Cardiac muscle cell (in vitro differentiated cells and primary cell): ENCODE measurements around the gene MTCL3.

ENCODE experiments used
- DNase-seq, 2 donors: peaks; one replicate each; pipeline versions ENCODE4 v3.0.0 to v3.0.0-alpha.2; 2010 to 2017; ENCODE audit warnings: low read depth in 1 of 2, low spot score in 1 of 2
- H3K27ac ChIP-seq: fragments of 200-600 bp; sonication (generic); 2 replicates; pipeline ENCODE4 v1.5.1; 2016
- H3K27me3 ChIP-seq: fragments of 200-600 bp; sonication (generic); 2 replicates; pipeline ENCODE4 v1.6.0; 2016; ENCODE audit warnings: control low read depth
- H3K36me3 ChIP-seq: fragments of 200-600 bp; sonication (generic); 2 replicates; pipeline ENCODE4 v1.5.1; 2016; ENCODE audit warnings: control low read depth
- H3K4me1 ChIP-seq: fragments of 200-600 bp; sonication (generic); 2 replicates; pipeline ENCODE4 v1.8.1; 2017; ENCODE audit warnings: low read depth, mild to moderate bottlenecking, mixed run types
- H3K4me3 ChIP-seq: fragments of 200-600 bp; sonication (generic); 2 replicates; pipeline ENCODE4 v1.5.1; 2016; ENCODE audit warnings: mild to moderate bottlenecking
- H3K9me3 ChIP-seq: fragments of 200-600 bp; sonication (generic); 2 replicates; pipeline ENCODE4 v1.5.1; 2017; ENCODE audit warnings: low read depth, mild to moderate bottlenecking, control low read depth
- CTCF ChIP-seq: IDR thresholded peaks from 2 replicates; pipeline ENCODE4 v1.5.1; 2012; ENCODE audit warnings: low read depth, mild to moderate bottlenecking, low read length

Gene MTCL3

GRCh38 chr6:127477658-127478057 is 41.5 kb downstream of the MTCL3 start:
- no peaks in the 10 kb centered on the region for H3K9me3 ChIP-seq
- H3K4me1 ChIP-seq = no peaks in the 10 kb centered on the region
- DNase-seq = no peak
- no peak overlapping the region for H3K27ac ChIP-seq
- H3K4me3 ChIP-seq = no peak overlapping the region
- no peaks in the 10 kb centered on the region for H3K36me3 ChIP-seq
- H3K27me3 ChIP-seq = no peaks in the 10 kb centered on the region
- TF ChIP-seq CTCF = no peak

- Histone ChIP-seq H3K27ac (no peak overlapping the region), H3K36me3 (no peaks in the 10 kb centered on the region), H3K27me3 (no peaks in the 10 kb centered on the region), H3K9me3 (no peaks in the 10 kb centered on the region), H3K4me1 (no peaks in the 10 kb centered on the region), H3K4me3 (no peak overlapping the region)
- TF ChIP-seq CTCF = no peak
- no peak for DNase-seq
Observed at GRCh38 chr6:127475823-127476176, 43.3 kb downstream of the MTCL3 start.

DNA sequence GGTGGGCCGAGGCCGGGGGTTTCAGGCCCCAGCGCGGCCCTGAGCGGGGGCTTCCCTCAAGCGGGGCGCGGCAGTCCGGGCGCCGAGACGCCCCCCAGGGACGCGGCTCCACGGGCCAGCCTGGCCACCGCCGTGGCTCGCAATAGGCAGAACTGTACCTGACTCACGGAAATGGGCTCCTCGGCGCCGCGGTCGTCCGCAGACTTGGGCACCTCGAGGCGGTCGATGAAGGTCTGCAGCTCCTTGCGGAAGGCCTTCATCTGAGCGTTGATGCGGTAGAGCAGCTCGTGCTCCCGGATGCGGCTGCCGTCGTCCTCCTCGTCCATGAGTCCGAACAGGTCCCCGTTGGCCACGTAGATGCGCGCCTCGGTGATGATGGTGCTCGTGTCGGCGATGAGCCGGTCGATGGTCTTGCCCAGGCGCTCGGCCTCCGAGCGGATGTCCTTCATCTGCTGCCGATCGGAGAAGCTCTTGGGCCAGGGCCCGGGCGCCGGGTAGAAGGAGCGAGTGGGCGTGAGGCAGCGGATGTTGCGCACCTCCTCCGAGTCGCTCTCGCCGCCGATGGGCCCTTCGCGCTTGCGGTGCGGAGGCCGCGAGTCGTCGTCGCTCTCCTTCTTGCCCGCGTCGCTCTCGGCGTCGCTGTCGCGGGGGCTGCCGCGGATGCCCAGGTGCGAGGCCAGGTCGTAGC is 43.9 kb downstream of the MTCL3 start:
- H3K36me3 ChIP-seq = no peaks in the 10 kb centered on the region
- H3K9me3 ChIP-seq = no peaks in the 10 kb centered on the region
- no peaks in the 10 kb centered on the region for H3K4me1 ChIP-seq
- no peak for DNase-seq
- H3K4me3 ChIP-seq = no peak overlapping the region
- no peaks in the 10 kb centered on the region for H3K27me3 ChIP-seq
- TF ChIP-seq CTCF = no peak
- no peak overlapping the region for H3K27ac ChIP-seq

GRCh38 chr6:127471379-127472255 is 47.5 kb downstream of the MTCL3 start:
- no peaks in the 10 kb centered on the region for H3K36me3 ChIP-seq
- H3K4me1 ChIP-seq = no peaks in the 10 kb centered on the region
- no peak for TF ChIP-seq CTCF
- no peak overlapping the region for H3K27ac ChIP-seq
- H3K9me3 ChIP-seq = no peaks in the 10 kb centered on the region
- no peaks in the 10 kb centered on the region for H3K27me3 ChIP-seq
- H3K4me3 ChIP-seq = no peak overlapping the region
- DNase-seq = no peak

DNA sequence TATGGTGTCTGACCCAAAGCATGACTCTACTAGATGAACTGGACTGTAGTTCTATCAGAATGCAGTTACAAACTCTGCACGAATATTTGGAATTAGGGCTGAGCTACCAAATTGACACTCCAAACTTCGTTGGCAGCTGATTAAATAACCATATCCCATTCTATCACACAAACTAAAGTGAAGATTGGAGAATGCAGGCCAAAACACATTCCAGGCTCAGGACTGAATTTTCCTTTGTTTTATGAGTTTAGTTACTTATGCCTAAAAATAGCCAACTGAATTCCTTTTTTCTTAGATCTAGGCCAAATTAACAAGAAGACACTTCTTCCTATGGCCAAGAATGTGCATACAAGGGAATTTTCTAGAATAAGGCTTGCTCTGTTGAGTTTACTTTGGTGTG is 50.2 kb downstream of the MTCL3 start:
- Histone ChIP-seq H3K4me3 (no peak overlapping the region), H3K27ac (no peak overlapping the region), H3K4me1 (no peaks in the 10 kb centered on the region), H3K9me3 (no peaks in the 10 kb centered on the region), H3K27me3 (no peaks in the 10 kb centered on the region), H3K36me3 (no peaks in the 10 kb centered on the region)
- TF ChIP-seq CTCF = no peak
- DNase-seq = no peak
